HUES64 (cell line): ENCODE results near the gene METTL25.
"Not testable (repeated sequence)": the region's sequence is repeated elsewhere in the genome, so short reads cannot be mapped to it uniquely, and the experiment has no call there.

ENCODE experiments used
- H3K27ac ChIP-seq: 2 replicates; pipeline ENCODE4 v1.7.0; 2013; ENCODE audit warnings: low read depth, low read length, inconsistent platforms
- H3K27me3 ChIP-seq: 2 replicates; pipeline ENCODE4 v1.6.1; 2013; ENCODE audit warnings: mild to moderate bottlenecking, low read length; ENCODE audit not compliant: insufficient read depth
- H3K36me3 ChIP-seq: 2 replicates; pipeline ENCODE4 v1.6.1; 2013; ENCODE audit warnings: mild to moderate bottlenecking, low read length; ENCODE audit not compliant: insufficient read depth
- H3K4me1 ChIP-seq: 2 replicates; pipeline ENCODE4 v1.6.1; 2013; ENCODE audit warnings: mild to moderate bottlenecking, low read length, moderate library complexity; ENCODE audit not compliant: insufficient read depth
- H3K4me3 ChIP-seq: 2 replicates; pipeline ENCODE4 v1.5.1; 2013; ENCODE audit warnings: mild to moderate bottlenecking, low read length, moderate library complexity
- H3K9ac ChIP-seq: 2 replicates; pipeline ENCODE4 v1.6.1; 2013; ENCODE audit warnings: mild to moderate bottlenecking, low read depth, low read length
- H3K9me3 ChIP-seq: 2 replicates; pipeline ENCODE4 v1.6.1; 2013; ENCODE audit warnings: low read depth, low read length; ENCODE audit not compliant: insufficient read depth
- WGBS: fragments of 150-250, 120-280 bp; methylation state at CpG from one replicate; pipeline ENCODE4 v1.1.7; 2013; ENCODE audit warnings: missing lambda C conversion rate; 5-methylcytosine and 5-hydroxymethylcytosine counted together

Gene METTL25

DNA sequence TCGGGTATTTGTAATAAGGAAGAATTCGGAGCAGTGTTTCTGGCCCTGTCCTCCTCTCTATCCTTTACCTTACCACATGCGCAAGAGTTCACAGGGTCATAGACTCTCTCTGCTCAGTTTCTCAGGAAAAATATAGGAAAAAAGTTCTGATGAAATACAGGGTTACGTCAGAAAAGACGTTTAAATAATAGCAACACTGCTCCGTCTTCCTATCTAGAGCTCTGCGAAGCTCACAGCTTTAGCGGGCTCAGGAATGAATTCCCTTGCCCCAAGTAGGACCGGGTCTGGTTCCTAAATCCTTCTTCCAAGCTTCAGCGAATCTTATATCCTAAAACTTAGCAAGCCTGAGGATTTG lies 507 bp upstream of the METTL25 start:
- H3K4me1 ChIP-seq: peaks cover 10% of the 10 kb centered on the region; the same call in 1 of the 2 replicates
- WGBS: 1% methylated on average over 7 of the region's 10 CpGs
- H3K27ac ChIP-seq: peak overlapping the region; percentile 67
- H3K27me3 ChIP-seq: no peaks in the 10 kb centered on the region
- peak overlapping the region; percentile 93 for H3K4me3 ChIP-seq
- H3K9ac ChIP-seq: peak overlapping the region; percentile 99
- H3K36me3 ChIP-seq: peaks cover 42% of the 10 kb centered on the region
- no peaks in the 10 kb centered on the region for H3K9me3 ChIP-seq

DNA sequence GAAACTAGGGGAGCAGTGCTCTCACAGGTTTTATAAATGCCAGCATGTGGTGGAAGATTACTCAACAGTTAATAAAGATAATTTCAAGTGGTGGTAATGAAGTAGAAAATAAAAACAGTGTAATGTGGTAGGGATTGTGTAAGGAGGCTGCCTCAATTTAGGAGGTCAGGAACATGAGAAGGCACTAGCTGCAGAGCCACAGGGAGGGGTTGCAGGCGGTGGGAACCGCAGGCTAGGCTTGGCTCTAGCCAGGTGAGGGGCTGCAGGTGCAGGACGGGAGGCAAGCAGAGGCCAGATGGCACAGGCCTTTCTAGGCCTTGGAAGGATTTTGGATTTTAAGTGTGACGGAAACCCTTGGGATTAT lies 768 bp downstream of the METTL25 start:
- no peaks in the 10 kb centered on the region for H3K27me3 ChIP-seq
- H3K9ac ChIP-seq: peak overlapping the region; percentile 46
- H3K36me3 ChIP-seq: peaks cover 29% of the 10 kb centered on the region
- no peaks in the 10 kb centered on the region for H3K9me3 ChIP-seq
- no peak overlapping the region for H3K27ac ChIP-seq
- H3K4me3 ChIP-seq: peak overlapping the region; percentile 93
- H3K4me1 ChIP-seq: peaks cover 10% of the 10 kb centered on the region; the same call in 1 of the 2 replicates
- WGBS: 28% methylated on average over 4 of the region's 4 CpGs

DNA sequence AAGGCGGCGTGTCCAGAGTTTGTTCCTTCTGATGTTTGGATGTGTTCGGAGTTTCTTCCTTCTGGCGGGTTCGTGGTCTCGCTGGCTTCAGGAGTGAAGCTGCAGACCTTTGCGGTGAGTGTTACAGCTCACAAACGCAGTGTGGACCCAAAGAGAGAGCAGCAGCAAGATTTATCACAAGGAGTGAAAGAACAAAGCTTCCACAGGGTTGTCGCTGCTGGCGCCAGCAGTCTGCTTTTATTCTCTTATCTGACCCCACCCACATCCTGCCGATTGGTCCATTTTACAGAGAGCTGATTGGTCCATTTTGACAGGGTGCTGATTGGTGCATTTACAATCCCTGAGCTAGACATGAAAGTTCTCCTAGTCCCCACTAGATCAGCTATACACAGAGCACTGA lies 2.5 kb downstream of the METTL25 start:
- H3K4me3 ChIP-seq, H3K9ac ChIP-seq, H3K4me1 ChIP-seq, H3K27me3 ChIP-seq, H3K9me3 ChIP-seq, H3K27ac ChIP-seq: not testable (repeated sequence)
- 95% methylated on average over 11 of the region's 11 CpGs for WGBS
- H3K36me3 ChIP-seq: peaks cover 12% of the 10 kb centered on the region

DNA sequence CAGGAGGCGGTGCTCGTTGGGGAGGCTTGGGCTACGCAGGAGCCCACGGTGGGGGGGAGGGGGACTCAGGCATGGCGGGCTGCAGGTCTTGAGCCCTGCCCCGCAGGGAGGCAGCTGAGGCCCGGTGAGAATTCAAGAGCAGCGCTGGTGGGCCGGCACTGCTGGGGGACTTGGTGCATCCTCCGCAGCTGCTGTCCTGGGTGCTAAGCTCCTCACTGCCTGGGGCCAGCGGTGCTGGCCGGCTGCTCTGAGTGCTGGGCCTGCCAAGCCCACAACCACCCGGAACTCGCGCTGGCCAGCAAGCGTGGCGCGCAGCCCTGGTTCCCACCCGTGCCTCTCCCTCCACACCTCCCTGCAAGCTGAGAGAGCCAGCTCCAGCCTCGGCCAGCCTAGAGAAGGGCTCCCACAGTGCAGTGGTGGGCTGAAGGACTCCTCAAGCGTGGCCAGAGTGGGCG lies 3.2 kb downstream of the METTL25 start:
- no peak overlapping the region for H3K9ac ChIP-seq
- H3K27me3 ChIP-seq: no peaks in the 10 kb centered on the region
- no peak overlapping the region for H3K27ac ChIP-seq
- 88% methylated on average over 22 of the region's 22 CpGs for WGBS
- H3K4me1 ChIP-seq: peaks cover 10% of the 10 kb centered on the region
- peaks cover 5% of the 10 kb centered on the region for H3K36me3 ChIP-seq
- H3K4me3 ChIP-seq: no peak overlapping the region
- no peaks in the 10 kb centered on the region for H3K9me3 ChIP-seq

DNA sequence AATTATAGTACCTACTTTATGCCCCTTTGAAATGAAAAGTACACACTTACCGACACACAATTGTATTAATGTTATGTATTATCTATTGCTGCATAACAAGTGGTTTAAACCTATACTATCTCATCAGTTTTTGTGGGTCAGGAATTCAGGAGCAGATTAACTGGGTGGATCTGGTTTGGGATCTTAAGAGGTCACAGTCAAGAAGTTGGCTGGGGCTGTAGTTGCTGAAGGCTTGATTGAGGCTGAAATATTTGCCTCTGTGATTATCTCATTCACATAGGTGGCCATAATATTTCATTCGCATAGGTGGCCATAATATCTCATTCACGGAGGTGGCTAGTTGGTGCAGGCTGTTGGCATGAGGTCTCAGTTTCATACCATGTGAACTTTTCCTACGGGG lies 5.7 kb downstream of the METTL25 start:
- H3K9me3 ChIP-seq: no peaks in the 10 kb centered on the region
- H3K4me3 ChIP-seq: no peak overlapping the region
- H3K36me3 ChIP-seq: no peaks in the 10 kb centered on the region
- no peak overlapping the region for H3K9ac ChIP-seq
- WGBS: 94% methylated on average over 3 of the region's 4 CpGs
- no peak overlapping the region for H3K27ac ChIP-seq
- H3K4me1 ChIP-seq: peaks cover 3% of the 10 kb centered on the region
- no peaks in the 10 kb centered on the region for H3K27me3 ChIP-seq

DNA sequence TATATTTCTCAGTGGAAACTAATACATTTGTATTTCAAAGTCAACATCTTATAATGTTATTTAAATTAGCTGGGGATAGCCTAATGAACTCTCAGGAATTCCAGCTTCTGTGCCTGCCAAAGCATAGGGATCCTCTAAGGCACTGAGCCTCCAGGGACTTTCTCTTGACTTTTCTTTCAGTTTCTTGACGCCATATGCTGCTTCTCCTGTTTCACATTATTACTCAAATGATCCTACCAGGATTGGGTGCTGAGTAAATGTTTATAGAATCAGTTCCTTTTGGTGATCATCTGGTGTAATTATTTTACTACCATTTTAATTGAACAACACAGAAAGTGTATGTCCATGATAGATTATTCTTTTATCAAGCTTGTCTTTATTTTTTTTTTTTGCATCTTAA lies 7.9 kb downstream of the METTL25 start:
- no peaks in the 10 kb centered on the region for H3K36me3 ChIP-seq
- H3K4me1 ChIP-seq: no peaks in the 10 kb centered on the region; the same call in none of the 2 replicates
- H3K27me3 ChIP-seq: no peaks in the 10 kb centered on the region
- 91% methylated on average over 1 of the region's 1 CpG for WGBS
- no peaks in the 10 kb centered on the region for H3K9me3 ChIP-seq
- H3K9ac ChIP-seq: no peak overlapping the region
- H3K27ac ChIP-seq: no peak overlapping the region
- no peak overlapping the region for H3K4me3 ChIP-seq

DNA sequence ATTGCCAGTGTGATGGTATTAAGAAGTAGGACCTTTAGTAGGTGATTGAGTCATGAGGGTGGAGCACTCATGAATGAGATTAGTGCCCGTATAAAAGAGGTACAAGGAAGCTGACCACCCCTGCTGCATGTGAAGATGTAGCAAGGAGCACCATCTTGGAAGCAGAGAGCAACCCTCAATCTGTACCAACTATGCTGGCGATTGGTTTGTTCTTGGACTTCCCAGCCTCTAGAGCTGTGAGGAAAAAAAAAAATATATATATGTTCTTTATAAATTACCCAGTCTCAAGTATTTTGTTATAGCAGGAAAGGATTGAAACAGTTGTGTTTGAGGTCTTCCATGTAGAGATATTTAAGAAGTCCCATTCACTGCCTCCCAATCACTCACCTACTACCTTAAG lies 16.9 kb downstream of the METTL25 start:
- 90% methylated on average over 1 of the region's 2 CpGs for WGBS
- H3K9ac ChIP-seq: no peak overlapping the region

DNA sequence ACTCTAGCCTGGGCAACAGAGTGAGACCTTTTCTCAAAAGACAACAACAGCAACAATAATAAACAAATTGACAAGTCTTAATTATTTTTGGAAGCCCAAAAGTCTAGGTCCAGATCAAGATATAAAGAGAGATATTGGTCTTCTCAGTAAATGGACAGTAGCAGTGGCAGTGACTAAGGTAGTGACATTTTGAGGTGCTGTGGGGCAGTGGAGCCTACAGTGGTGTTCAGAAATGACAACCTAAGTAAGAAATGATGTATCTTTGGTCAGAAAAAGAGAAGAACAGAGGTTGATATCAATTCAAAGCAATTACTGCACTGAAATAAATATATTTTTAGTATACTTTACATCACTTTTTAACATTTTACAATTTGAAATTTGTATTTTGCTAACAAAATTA lies 20.7 kb downstream of the METTL25 start:
- H3K4me1 ChIP-seq: no peaks in the 10 kb centered on the region
- H3K36me3 ChIP-seq: 0 out of 2 replicates have a peak, but pooled peaks cover 3% of the 10 kb centered on the region
- no peak overlapping the region for H3K27ac ChIP-seq
- H3K27me3 ChIP-seq: no peaks in the 10 kb centered on the region
- no peak overlapping the region for H3K4me3 ChIP-seq
- no peak overlapping the region for H3K9ac ChIP-seq
- H3K9me3 ChIP-seq: peaks cover 4% of the 10 kb centered on the region; the same call in 1 of the 2 replicates

More for the DNA sequence above, 16.9 kb downstream of the METTL25 start:
- H3K27me3 ChIP-seq: no peaks in the 10 kb centered on the region
- H3K27ac ChIP-seq: no peak overlapping the region
- H3K36me3 ChIP-seq: 0 out of 2 replicates have a peak, but pooled peaks cover 3% of the 10 kb centered on the region
- H3K4me3 ChIP-seq: no peak overlapping the region
- H3K9me3 ChIP-seq: peaks cover 4% of the 10 kb centered on the region; the same call in 1 of the 2 replicates
- H3K4me1 ChIP-seq: no peaks in the 10 kb centered on the region

DNA sequence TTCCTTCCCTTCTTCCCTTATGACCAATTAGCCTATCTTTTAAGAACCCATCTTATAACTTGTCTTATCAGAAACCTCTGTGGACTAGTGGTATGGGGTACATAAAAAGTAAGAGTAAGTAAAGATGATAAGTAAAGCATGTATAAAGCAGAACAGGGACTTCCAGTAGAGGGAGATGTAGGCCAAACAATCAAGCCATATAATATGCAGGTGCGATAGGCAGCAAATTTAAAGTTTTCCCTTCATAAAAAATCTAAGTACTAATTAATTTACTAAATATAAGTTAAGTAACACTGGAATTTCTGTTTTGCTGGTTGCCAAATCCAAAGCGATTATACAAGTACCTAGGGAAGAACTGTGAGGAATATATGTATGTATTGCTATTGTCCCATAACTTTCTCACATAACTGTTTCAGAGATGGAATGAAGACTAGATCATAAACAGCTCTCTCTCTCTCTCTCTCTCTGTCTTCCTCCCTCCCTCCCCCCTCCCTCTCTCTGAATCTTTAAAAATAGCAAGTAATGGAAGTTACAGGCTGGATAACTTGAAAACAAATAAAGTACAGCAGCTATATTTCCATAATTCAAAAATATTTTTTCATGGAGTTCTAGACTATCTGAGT lies 25.7 kb downstream of the METTL25 start:
- no CpG with 5 or more reads among the region's 2 CpGs for WGBS
- no peaks in the 10 kb centered on the region for H3K9me3 ChIP-seq
- H3K36me3 ChIP-seq: no peaks in the 10 kb centered on the region
- H3K27ac ChIP-seq: no peak overlapping the region
- H3K4me1 ChIP-seq: no peaks in the 10 kb centered on the region
- no peaks in the 10 kb centered on the region for H3K27me3 ChIP-seq
- no peak overlapping the region for H3K4me3 ChIP-seq
- no peak overlapping the region for H3K9ac ChIP-seq

DNA sequence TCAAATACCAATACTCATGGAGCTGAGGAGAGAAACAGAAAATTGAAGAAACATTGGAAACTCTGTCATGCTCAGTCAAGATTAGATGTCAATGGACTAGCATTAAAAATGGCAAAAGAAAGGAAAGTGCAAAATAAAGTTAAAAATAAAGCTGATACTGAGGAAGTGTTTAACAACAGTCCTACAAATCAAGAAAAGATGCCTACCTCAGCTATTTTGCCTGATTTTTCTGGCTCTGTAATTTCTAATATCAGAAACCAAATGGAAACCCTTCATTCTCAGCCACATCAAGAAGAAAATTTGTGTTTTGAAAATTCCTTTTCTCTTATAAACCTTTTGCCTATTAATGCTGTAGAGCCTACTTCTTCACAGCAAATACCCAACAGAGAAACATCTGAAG lies 40.5 kb downstream of the METTL25 start:
- no peaks in the 10 kb centered on the region for H3K9me3 ChIP-seq
- H3K36me3 ChIP-seq: peaks cover 11% of the 10 kb centered on the region; the same call in 1 of the 2 replicates

DNA sequence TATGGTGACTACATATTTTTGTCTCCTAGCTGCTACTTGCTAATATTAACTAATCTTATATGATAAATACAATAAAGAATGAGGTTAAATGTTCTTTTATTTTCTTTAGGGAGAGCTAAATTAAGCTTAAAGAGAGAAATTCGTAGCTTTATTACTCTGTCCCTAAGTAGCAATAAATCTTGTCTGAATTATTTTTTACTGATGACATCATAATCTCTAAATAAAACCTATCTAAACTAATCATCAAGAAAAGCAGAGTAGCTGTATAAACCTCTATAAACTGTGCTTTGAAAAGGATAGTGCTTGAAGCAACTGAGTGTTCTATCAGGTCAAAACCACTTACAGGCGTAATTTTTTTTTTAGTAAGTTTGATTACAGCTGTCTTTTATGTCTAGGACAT lies 42.5 kb downstream of the METTL25 start:
- H3K4me3 ChIP-seq: no peak overlapping the region
- no peaks in the 10 kb centered on the region for H3K9me3 ChIP-seq
- no peaks in the 10 kb centered on the region for H3K4me1 ChIP-seq
- no peak overlapping the region for H3K27ac ChIP-seq
- no CpG with 5 or more reads among the region's 2 CpGs for WGBS
- no peaks in the 10 kb centered on the region for H3K27me3 ChIP-seq
- 0 out of 2 replicates have a peak, but pooled peaks cover 7% of the 10 kb centered on the region for H3K36me3 ChIP-seq
- no peak overlapping the region for H3K9ac ChIP-seq

More for the DNA sequence above, 40.5 kb downstream of the METTL25 start:
- Histone ChIP-seq H3K9ac (no peak overlapping the region), H3K27ac (no peak overlapping the region), H3K4me3 (no peak overlapping the region), H3K4me1 (no peaks in the 10 kb centered on the region), H3K27me3 (no peaks in the 10 kb centered on the region)

DNA sequence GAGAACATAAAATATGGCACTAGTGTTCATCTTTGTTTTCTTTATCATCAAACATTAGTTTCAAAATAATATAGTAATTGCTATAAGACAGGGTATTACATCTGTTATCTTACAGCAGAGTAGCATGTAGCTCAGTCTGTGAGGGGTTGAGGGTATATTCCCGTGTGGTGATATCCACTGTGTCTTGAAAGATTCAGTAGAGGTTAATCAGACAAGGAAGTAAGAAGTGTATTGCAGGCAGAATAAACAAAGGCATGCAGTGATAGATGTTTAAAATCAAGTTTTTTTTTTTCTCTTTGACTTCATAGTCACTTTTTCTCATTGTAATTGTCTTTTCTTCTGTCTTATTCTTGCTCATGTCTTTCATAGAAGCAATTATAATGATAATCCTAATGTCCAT lies 48.3 kb downstream of the METTL25 start:
- no peak overlapping the region for H3K27ac ChIP-seq
- no peak overlapping the region for H3K4me3 ChIP-seq
- H3K4me1 ChIP-seq: no peaks in the 10 kb centered on the region
- 89% methylated on average over 1 of the region's 1 CpG for WGBS
- H3K9me3 ChIP-seq: no peaks in the 10 kb centered on the region
- no peak overlapping the region for H3K9ac ChIP-seq
- no peaks in the 10 kb centered on the region for H3K36me3 ChIP-seq
- no peaks in the 10 kb centered on the region for H3K27me3 ChIP-seq
